ENCODE measurements around the gene ERMP1. TPM values are rescaled to one million over a fixed set of nuclear protein-coding genes. Genes with fewer than 3 reads are reported as not detected.

ERMP1 gene
- total RNA-seq, 2 experiments from 2014 or later, result 23.2 to 24.0 TPM

- Mint-ChIP-seq H3K4me3 (no peak overlapping the region), H3K4me1 (ENCODE audit: low read depth) (peaks cover 9% of the 10 kb centered on the region), H3K27me3 (no peaks in the 10 kb centered on the region), H3K36me3 (peaks cover 3% of the 10 kb centered on the region), H3K9me3 (no peaks in the 10 kb centered on the region), H3K27ac (no peak overlapping the region)
- ChIA-PET CTCF (interaction anchor here (0.6 to 3.4 kb wide), 11 partner anchors 11 to 777 kb away, joined by 3 to 19 read pairs (median 4); partner anchors contain the start of gene ERMP1), POLR2A (no interaction called here)
- intact Hi-C loops (cut with micrococcal nuclease), result loop anchor here (2.0 kb wide), 1 partner anchor 15 kb away; no protein-coding TSS in a partner anchor
- peak; percentile 62 for DNase-seq
Measured at GRCh38 chr9:5869315-5870019, 36.5 kb upstream of the ERMP1 start.

DNA sequence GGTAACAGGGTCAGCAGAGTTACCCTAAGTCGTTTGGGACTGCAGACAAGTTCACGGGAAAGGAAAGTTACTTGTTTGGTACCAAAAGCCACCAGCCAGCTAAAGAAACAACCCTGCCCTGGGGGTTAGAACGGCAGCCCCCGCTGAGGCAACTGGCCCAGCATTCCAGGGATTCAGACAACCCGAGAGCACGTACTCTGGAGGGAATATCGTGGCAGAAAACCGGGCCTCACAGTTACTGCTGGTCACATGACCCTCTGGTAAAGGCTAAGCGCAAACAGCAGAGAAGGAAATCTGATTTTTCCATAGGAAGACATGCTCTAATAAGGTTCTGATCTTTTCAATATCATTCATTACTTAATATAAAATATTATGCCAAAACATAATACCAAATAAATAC lies 35.3 kb upstream of the ERMP1 start:
- no peak overlapping the region for H3K27ac Mint-ChIP-seq
- POLR2A ChIA-PET, result no interaction called here
- intact Hi-C loops (cut with micrococcal nuclease), result loop anchor here (2.0 kb wide), 1 partner anchor 13 kb away; no protein-coding TSS in a partner anchor
- CTCF ChIA-PET, result interaction anchor here (1.3 to 3.4 kb wide), 3 partner anchors 14 to 438 kb away, joined by 3 to 19 read pairs (median 7); no protein-coding TSS in a partner anchor
- no peak overlapping the region for H3K4me3 Mint-ChIP-seq
- DNase-seq, result no peak
- peaks cover 9% of the 10 kb centered on the region for H3K4me1 Mint-ChIP-seq (ENCODE audit: low read depth)
- H3K27me3 Mint-ChIP-seq, result no peaks in the 10 kb centered on the region
- peaks cover 3% of the 10 kb centered on the region for H3K36me3 Mint-ChIP-seq
- H3K9me3 Mint-ChIP-seq, result no peaks in the 10 kb centered on the region

DNA sequence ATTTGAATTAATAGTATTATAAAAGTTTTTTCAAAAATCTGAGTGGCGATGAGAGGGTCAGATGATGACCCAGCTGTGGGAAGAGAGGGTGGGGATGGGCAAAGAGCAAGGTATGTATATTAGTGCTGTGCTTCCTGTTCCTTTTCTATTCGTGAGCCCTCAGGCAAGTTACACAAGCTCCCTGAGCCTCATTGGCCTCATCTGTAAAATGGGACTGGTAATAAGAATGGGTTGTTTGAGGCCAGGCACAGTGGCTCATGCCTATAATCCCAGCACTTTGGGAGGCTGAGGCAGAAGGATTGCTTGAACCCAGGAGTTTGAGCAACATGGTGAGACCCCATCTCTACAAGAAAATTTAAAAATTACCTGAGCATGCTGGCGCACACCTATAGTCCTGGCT lies 33.8 kb upstream of the ERMP1 start:
- Mint-ChIP-seq H3K27ac (no peak overlapping the region), H3K27me3 (no peaks in the 10 kb centered on the region), H3K36me3 (peaks cover 3% of the 10 kb centered on the region), H3K4me3 (no peak overlapping the region), H3K4me1 (ENCODE audit: low read depth) (peaks cover 9% of the 10 kb centered on the region), H3K9me3 (no peaks in the 10 kb centered on the region)
- CTCF ChIA-PET, result interaction anchor here (1.1 kb wide), 1 partner anchor 11 kb away, joined by 3 read pairs; no protein-coding TSS in a partner anchor
- no peak for DNase-seq
- intact Hi-C loops (cut with micrococcal nuclease), result no loop called here
- POLR2A ChIA-PET, result no interaction called here

DNA sequence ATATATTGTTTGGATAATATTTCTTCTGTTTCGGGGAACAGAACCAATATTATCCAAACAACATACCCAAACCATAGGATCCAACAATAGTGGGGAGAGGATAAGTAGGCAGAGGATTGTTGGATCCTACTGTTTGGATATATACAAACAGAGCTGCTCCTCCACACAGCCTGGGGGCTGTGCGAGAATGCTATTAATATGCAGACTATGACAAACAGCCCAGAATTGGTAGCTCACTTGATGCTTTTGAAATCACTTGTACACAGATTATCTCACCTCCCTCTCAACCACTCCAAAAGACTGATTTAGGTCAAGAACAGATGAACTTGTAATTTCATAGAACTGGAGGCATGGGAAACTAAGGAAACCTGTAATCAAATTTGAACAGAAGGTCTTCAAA lies 33.4 kb upstream of the ERMP1 start:
- H3K27me3 Mint-ChIP-seq, result no peaks in the 10 kb centered on the region
- intact Hi-C loops (cut with micrococcal nuclease), result no loop called here
- peaks cover 3% of the 10 kb centered on the region for H3K36me3 Mint-ChIP-seq
- no peak overlapping the region for H3K4me3 Mint-ChIP-seq
- no peak overlapping the region for H3K27ac Mint-ChIP-seq
- no peak for DNase-seq
- POLR2A ChIA-PET, result no interaction called here
- H3K9me3 Mint-ChIP-seq, result no peaks in the 10 kb centered on the region
- CTCF ChIA-PET, result no interaction called here
- peaks cover 9% of the 10 kb centered on the region for H3K4me1 Mint-ChIP-seq (ENCODE audit: low read depth)

- no peaks in the 10 kb centered on the region for H3K9me3 Mint-ChIP-seq
- H3K27me3 Mint-ChIP-seq, result no peaks in the 10 kb centered on the region
- peaks cover 3% of the 10 kb centered on the region for H3K4me1 Mint-ChIP-seq (ENCODE audit: low read depth)
- H3K27ac Mint-ChIP-seq, result no peak overlapping the region
- ChIA-PET CTCF (interaction anchor here (1.0 to 1.7 kb wide), 3 partner anchors 9 to 137 kb away, joined by 3 to 4 read pairs (median 3); no protein-coding TSS in a partner anchor), POLR2A (no interaction called here)
- no peak for DNase-seq
- peaks cover 3% of the 10 kb centered on the region for H3K36me3 Mint-ChIP-seq
- intact Hi-C loops (cut with micrococcal nuclease), result no loop called here
- H3K4me3 Mint-ChIP-seq, result no peak overlapping the region
Measured at GRCh38 chr9:5864446-5864845, 31.5 kb upstream of the ERMP1 start.

DNA sequence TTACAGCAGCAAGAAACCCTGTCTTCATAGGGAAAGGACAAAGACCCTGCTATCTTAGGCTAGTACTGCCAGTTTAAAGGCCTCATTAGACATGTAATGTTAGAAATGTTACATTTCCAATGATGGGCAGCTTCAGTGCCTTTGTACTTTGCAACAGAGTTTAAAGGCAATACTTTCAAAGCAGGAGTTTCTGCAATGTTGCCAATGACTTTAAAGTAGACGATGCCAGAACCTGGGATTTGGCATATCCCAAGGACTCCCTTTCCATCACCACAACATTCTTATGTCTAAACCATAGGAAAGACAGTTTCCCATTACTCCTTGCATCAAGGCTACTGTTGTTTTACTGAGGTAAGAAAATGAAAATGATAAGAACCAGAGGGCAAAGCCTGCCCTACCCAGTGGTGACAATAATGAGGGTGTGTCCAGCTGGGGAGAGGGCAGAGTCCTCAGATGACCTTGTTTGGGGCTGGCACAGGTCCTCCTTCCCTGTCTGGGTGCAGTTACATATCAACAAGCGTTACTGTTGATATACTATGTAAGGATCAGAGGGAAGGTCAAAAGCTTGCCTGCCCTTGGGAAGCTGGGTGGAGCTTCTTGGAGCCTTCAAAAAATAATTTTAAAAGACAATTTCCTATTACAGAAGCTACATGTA lies 30.3 kb upstream of the ERMP1 start:
- H3K36me3 Mint-ChIP-seq, result peaks cover 3% of the 10 kb centered on the region
- no peaks in the 10 kb centered on the region for H3K27me3 Mint-ChIP-seq
- ChIA-PET POLR2A (no interaction called here), CTCF (interaction anchor here (1.0 to 1.7 kb wide), 3 partner anchors 10 to 139 kb away, joined by 3 to 4 read pairs (median 3); no protein-coding TSS in a partner anchor)
- no peak overlapping the region for H3K27ac Mint-ChIP-seq
- H3K4me1 Mint-ChIP-seq (ENCODE audit: low read depth), result no peaks in the 10 kb centered on the region
- no peak overlapping the region for H3K4me3 Mint-ChIP-seq
- DNase-seq, result no peak
- H3K9me3 Mint-ChIP-seq, result no peaks in the 10 kb centered on the region
- intact Hi-C loops (cut with micrococcal nuclease), result no loop called here

DNA sequence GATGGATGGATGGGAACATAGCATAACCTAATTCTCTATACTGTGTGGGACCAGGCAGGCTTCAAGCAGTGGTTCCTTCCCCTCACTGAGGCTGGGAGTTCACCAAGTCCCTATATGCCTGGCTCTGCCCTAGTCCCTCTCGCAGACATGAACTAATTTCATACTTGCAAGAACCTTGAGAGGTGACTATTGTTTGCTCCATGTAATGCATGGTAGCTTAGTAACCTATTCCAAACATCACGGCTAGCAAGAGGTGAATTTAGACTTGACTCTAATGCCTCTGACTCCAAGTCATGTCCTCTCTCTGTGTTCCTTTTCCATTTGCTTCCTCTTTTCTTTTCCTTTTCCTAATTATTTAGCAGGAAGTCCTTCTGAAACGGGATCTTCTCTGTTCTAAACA lies 25.9 kb upstream of the ERMP1 start:
- intact Hi-C loops (cut with micrococcal nuclease), result loop anchor here (10.0 kb wide), 1 partner anchor 874 kb away; the partner anchor contains the start of gene JAK2
- no peaks in the 10 kb centered on the region for H3K36me3 Mint-ChIP-seq
- H3K27ac Mint-ChIP-seq, result no peak overlapping the region
- no peak for DNase-seq
- H3K4me3 Mint-ChIP-seq, result no peak overlapping the region
- ChIA-PET POLR2A (no interaction called here), CTCF (interaction anchor here (2.0 to 2.4 kb wide), 2 partner anchors 11 to 26 kb away, joined by 8 to 10 read pairs; partner anchors contain the start of gene ERMP1)
- no peaks in the 10 kb centered on the region for H3K9me3 Mint-ChIP-seq
- no peaks in the 10 kb centered on the region for H3K27me3 Mint-ChIP-seq
- peaks cover 10% of the 10 kb centered on the region for H3K4me1 Mint-ChIP-seq (ENCODE audit: low read depth)

DNA sequence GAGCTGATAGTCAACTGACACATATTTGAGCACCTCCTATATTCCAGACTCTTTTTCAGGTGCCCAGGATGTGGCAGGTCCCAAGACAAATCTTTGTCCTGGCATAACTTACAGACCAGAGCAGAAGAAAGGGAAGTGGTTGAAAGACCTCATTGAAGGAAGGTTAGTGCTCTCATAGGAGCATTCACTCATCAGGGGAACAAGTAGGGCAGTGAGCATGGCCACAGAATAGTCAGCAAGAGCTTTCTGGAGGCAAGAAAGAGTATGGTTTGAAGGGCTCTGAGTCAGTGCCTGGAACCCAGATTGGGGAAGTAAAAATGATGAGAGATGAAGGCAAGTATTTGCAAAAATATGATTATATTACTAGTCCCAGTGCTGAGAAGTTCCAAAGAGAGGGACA lies 25.0 kb upstream of the ERMP1 start:
- CTCF ChIA-PET, result interaction anchor here (0.6 to 2.4 kb wide), 4 partner anchors 12 to 448 kb away, joined by 3 to 10 read pairs (median 6); partner anchors contain the start of gene ERMP1

GRCh38 chr9:5854063-5854790 lies 21.3 kb upstream of the ERMP1 start:
- Mint-ChIP-seq H3K27me3 (no peaks in the 10 kb centered on the region), H3K4me3 (no peak overlapping the region), H3K27ac (peak overlapping the region; percentile 63), H3K36me3 (no peaks in the 10 kb centered on the region), H3K4me1 (ENCODE audit: low read depth) (peaks cover 45% of the 10 kb centered on the region), H3K9me3 (no peaks in the 10 kb centered on the region)
- POLR2A ChIA-PET, result interaction anchor here (1.0 to 1.6 kb wide), 6 partner anchors 12 to 226 kb away, joined by 3 to 8 read pairs (median 4); partner anchors contain the start of gene ERMP1
- peak; percentile 56 for DNase-seq
- CTCF ChIA-PET, result interaction anchor here (0.7 to 2.4 kb wide), 7 partner anchors 13 to 170 kb away, joined by 3 to 10 read pairs (median 7); partner anchors contain the start of gene ERMP1
- intact Hi-C loops (cut with micrococcal nuclease), result loop anchor here (1.0 to 10.0 kb wide), 6 partner anchors 15 to 869 kb away; partner anchors contain the start of gene JAK2

More for the DNA sequence above, 25.0 kb upstream of the ERMP1 start:
- POLR2A ChIA-PET, result no interaction called here
- Mint-ChIP-seq H3K27ac (no peak overlapping the region), H3K4me3 (no peak overlapping the region), H3K9me3 (no peaks in the 10 kb centered on the region), H3K4me1 (ENCODE audit: low read depth) (peaks cover 19% of the 10 kb centered on the region), H3K27me3 (no peaks in the 10 kb centered on the region), H3K36me3 (no peaks in the 10 kb centered on the region)
- intact Hi-C loops (cut with micrococcal nuclease), result loop anchor here (10.0 kb wide), 1 partner anchor 873 kb away; the partner anchor contains the start of gene JAK2
- DNase-seq, result no peak

- Mint-ChIP-seq H3K4me1 (ENCODE audit: low read depth) (peaks cover 45% of the 10 kb centered on the region), H3K4me3 (no peak overlapping the region)
Measured at GRCh38 chr9:5853617-5854016, 20.7 kb upstream of the ERMP1 start.

DNA sequence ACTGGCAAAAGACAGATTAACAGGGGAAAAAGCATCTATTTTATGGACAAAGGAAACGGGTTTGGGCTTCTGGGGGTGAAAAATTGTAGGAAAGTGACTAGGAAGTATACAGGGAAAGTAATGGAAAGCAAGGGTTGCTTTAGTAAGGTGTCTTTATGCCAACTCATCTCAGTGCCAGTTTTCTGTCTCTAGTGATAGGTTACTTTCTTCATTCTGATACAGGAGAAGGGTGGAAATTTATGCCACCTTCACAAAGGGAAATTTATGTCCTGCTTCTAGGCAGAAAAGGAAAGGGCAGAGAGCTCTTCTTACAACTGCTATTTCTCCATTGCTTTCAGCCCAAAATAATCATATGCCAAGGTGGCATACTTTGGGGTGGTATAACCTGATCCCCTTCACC lies 20.1 kb upstream of the ERMP1 start:
- no peaks in the 10 kb centered on the region for H3K27me3 Mint-ChIP-seq
- H3K4me3 Mint-ChIP-seq, result no peak overlapping the region
- no peaks in the 10 kb centered on the region for H3K36me3 Mint-ChIP-seq
- POLR2A ChIA-PET, result interaction anchor here (0.6 kb wide), 1 partner anchor 89 kb away, joined by 4 read pairs; no protein-coding TSS in a partner anchor
- CTCF ChIA-PET, result interaction anchor here (1.6 to 2.8 kb wide), 2 partner anchors 21 to 202 kb away, joined by 5 to 32 read pairs; partner anchors contain the start of gene ERMP1
- DNase-seq, result no peak
- peak overlapping the region; percentile 63 for H3K27ac Mint-ChIP-seq
- H3K9me3 Mint-ChIP-seq, result no peaks in the 10 kb centered on the region
- intact Hi-C loops (cut with micrococcal nuclease), result loop anchor here (2.0 to 10.0 kb wide), 5 partner anchors 20 to 868 kb away; partner anchors contain the start of genes ERMP1 and JAK2
- peaks cover 45% of the 10 kb centered on the region for H3K4me1 Mint-ChIP-seq (ENCODE audit: low read depth)

More at GRCh38 chr9:5853617-5854016, 20.7 kb upstream of the ERMP1 start:
- H3K27me3 Mint-ChIP-seq, result no peaks in the 10 kb centered on the region
- ChIA-PET CTCF (interaction anchor here (1.0 to 2.4 kb wide), 5 partner anchors 12 to 201 kb away, joined by 4 to 9 read pairs (median 7); no protein-coding TSS in a partner anchor), POLR2A (interaction anchor here (1.2 to 1.6 kb wide), 5 partner anchors 17 to 226 kb away, joined by 3 to 6 read pairs (median 3); partner anchors contain the start of gene ERMP1)
- H3K9me3 Mint-ChIP-seq, result no peaks in the 10 kb centered on the region
- intact Hi-C loops (cut with micrococcal nuclease), result loop anchor here (1.0 to 10.0 kb wide), 7 partner anchors 15 to 869 kb away; partner anchors contain the start of genes ERMP1 and JAK2
- H3K27ac Mint-ChIP-seq, result peak overlapping the region; percentile 63
- DNase-seq, result no peak
- no peaks in the 10 kb centered on the region for H3K36me3 Mint-ChIP-seq

Measured in activated CD4-positive, alpha-beta memory T cell treated with anti-CD3 and anti-CD28 coated beads for 36 hours (primary cell).